ENCODE measurements around the gene RTN4RL2.

Gene RTN4RL2

DNA sequence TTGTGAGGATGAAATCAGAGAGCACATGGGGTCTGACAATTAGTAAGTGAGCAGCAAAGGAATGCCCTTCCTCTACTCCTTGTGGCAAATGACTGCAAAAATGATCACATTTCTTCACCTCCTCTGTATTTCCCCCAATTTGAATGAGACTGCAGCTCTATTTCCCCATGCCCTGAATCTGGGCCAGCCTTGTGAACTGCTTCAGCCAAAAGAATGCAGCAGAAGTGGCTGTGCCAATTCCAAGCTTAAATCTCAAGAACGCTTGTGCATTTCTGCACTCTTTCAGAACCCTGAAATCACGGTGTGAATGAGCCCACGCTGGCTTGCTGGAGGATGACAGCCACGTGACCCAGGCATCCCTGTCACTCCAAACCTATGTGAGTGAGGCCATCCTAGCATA lies 43.3 kb upstream of the RTN4RL2 start:
- peaks cover 16% of the 10 kb centered on the region for H3K4me1 ChIP-seq (ENCODE audit: control insufficient read depth, low read length)
- no peak overlapping the region for H3K4me2 ChIP-seq (ENCODE audit: low read length)
- peaks cover 99% of the 10 kb centered on the region for H3K36me3 ChIP-seq (ENCODE audit: control insufficient read depth, low read length)

DNA sequence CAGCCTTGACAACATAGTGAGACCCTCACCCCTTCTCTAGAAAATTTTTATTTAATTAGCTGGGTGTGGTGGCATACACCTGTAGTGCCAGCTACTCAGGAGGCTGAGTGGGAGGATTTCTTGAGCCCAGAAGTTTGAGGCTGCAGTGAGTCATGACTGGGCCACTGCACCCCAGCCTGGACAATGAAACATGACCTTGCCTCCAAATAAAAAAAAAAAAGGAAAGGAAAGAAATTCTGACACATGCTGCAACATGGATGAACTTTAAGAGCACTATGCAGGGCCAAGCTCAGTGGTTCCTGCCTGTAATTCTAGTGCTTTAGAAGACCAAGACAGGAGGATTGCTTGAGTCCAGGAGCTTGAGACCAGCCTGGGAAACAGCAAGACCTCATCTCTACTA lies 42.2 kb upstream of the RTN4RL2 start:
- Histone ChIP-seq H3K27me3 (ENCODE audit: control insufficient read depth, low read length) (no peaks in the 10 kb centered on the region), H3K36me3 (ENCODE audit: control insufficient read depth, low read length) (peaks cover 99% of the 10 kb centered on the region), H3K9me3 (ENCODE audit: control insufficient read depth, insufficient read depth, low read length) (no peaks in the 10 kb centered on the region), H3K27ac (ENCODE audit: low read depth, low read length) (no peak overlapping the region), H3K79me2 (ENCODE audit: control insufficient read depth, low read length) (peaks cover 68% of the 10 kb centered on the region), H4K20me1 (ENCODE audit: control insufficient read depth, insufficient read depth, low read depth, low read length) (peaks cover 7% of the 10 kb centered on the region; the same call in 1 of the 2 replicates), H3K4me3 (ENCODE audit: low read length) (no peak overlapping the region), H3K4me2 (ENCODE audit: low read length) (no peak overlapping the region), H3K4me1 (ENCODE audit: control insufficient read depth, low read length) (peaks cover 22% of the 10 kb centered on the region), H3K9me2 (replicated peaks; ENCODE audit: control insufficient read depth, low read length) (no peaks in the 10 kb centered on the region), H3F3A (ENCODE audit: control insufficient read depth, insufficient read depth) (0 out of 2 replicates have a peak, but pooled peaks cover 2% of the 10 kb centered on the region)
- TF ChIP-seq CTCF (IDR thresholded peaks at IDR 0.05; ENCODE audit: low read depth, low read length, poor library complexity, severe bottlenecking): no peak
- TF ChIP-seq EZH2phosphoT487 (IDR thresholded peaks at IDR 0.05; ENCODE audit: borderline replicate concordance, low read length): no peak

More for the DNA sequence above, 43.3 kb upstream of the RTN4RL2 start:
- Histone ChIP-seq H3K9me2 (replicated peaks; ENCODE audit: control insufficient read depth, low read length) (no peaks in the 10 kb centered on the region), H3K27ac (ENCODE audit: low read depth, low read length) (no peak overlapping the region), H3K4me3 (ENCODE audit: low read length) (no peak overlapping the region), H3K79me2 (ENCODE audit: control insufficient read depth, low read length) (peaks cover 61% of the 10 kb centered on the region), H3K9me3 (ENCODE audit: control insufficient read depth, insufficient read depth, low read length) (no peaks in the 10 kb centered on the region), H3K27me3 (ENCODE audit: control insufficient read depth, low read length) (no peaks in the 10 kb centered on the region), H4K20me1 (ENCODE audit: control insufficient read depth, insufficient read depth, low read depth, low read length) (peaks cover 7% of the 10 kb centered on the region; the same call in 1 of the 2 replicates), H3F3A (ENCODE audit: control insufficient read depth, insufficient read depth) (0 out of 2 replicates have a peak, but pooled peaks cover 3% of the 10 kb centered on the region)
- TF ChIP-seq EZH2phosphoT487 (IDR thresholded peaks at IDR 0.05; ENCODE audit: borderline replicate concordance, low read length) (no peak), CTCF (IDR thresholded peaks at IDR 0.05; ENCODE audit: low read depth, low read length, poor library complexity, severe bottlenecking) (no peak)

DNA sequence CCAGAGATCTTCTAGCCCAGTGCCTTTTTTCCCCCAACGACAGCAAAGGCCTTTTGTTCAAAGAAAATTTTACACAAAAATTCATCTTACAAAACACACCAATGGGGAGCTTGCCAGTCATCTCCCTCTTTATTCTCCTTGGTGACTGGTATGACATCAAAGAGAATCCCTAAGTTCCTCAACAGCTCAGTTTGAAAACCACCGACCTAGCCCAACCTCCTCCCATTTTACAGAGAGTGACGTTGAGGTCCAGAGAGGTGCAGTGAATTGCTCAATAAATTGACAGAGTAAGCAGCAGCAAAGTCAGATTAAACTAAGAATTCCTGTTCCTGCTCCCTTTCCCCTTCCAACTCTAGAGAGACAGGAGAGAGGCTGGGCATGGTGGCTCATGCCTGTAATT lies 41.2 kb upstream of the RTN4RL2 start:
- no peaks in the 10 kb centered on the region for H3K9me3 ChIP-seq (ENCODE audit: control insufficient read depth, insufficient read depth, low read length)
- peaks cover 24% of the 10 kb centered on the region for H3K4me1 ChIP-seq (ENCODE audit: control insufficient read depth, low read length)
- no peak overlapping the region for H3K27ac ChIP-seq (ENCODE audit: low read depth, low read length)
- no peak for TF ChIP-seq CTCF (IDR thresholded peaks at IDR 0.05; ENCODE audit: low read depth, low read length, poor library complexity, severe bottlenecking)
- TF ChIP-seq EZH2phosphoT487 (IDR thresholded peaks at IDR 0.05; ENCODE audit: borderline replicate concordance, low read length): no peak
- H3K36me3 ChIP-seq (ENCODE audit: control insufficient read depth, low read length): peaks cover 99% of the 10 kb centered on the region
- H3K27me3 ChIP-seq (ENCODE audit: control insufficient read depth, low read length): no peaks in the 10 kb centered on the region
- H3K4me3 ChIP-seq (ENCODE audit: low read length): no peak overlapping the region
- H3K79me2 ChIP-seq (ENCODE audit: control insufficient read depth, low read length): peaks cover 74% of the 10 kb centered on the region
- H4K20me1 ChIP-seq (ENCODE audit: control insufficient read depth, insufficient read depth, low read depth, low read length): peaks cover 8% of the 10 kb centered on the region
- no peaks in the 10 kb centered on the region for H3K9me2 ChIP-seq (replicated peaks; ENCODE audit: control insufficient read depth, low read length)
- H3F3A ChIP-seq (ENCODE audit: control insufficient read depth, insufficient read depth): 0 out of 2 replicates have a peak, but pooled peaks cover 2% of the 10 kb centered on the region
- no peak overlapping the region for H3K4me2 ChIP-seq (ENCODE audit: low read length)

Data from DOHH2 (cell line).